CD4-positive, alpha-beta memory T cell (primary cell): ENCODE results near the gene PLD5. TPM values are rescaled to one million over a fixed set of nuclear protein-coding genes. Genes with fewer than 3 reads are reported as not detected.
"Not testable (repeated sequence)": the region's sequence is repeated elsewhere in the genome, so short reads cannot be mapped to it uniquely, and the experiment has no call there.

Experiments
- CTCF ChIA-PET: fragments of 350-600 bp; sonication (Branson Sonifier 250); formaldehyde crosslinking; loops from one replicate; lab custom pipeline; 2021; ENCODE audit warnings: inconsistent platforms; ENCODE audit not compliant: partially characterized antibody; lab: Charles Lee
- POLR2A ChIA-PET: fragments of 350-600 bp; sonication (Branson Sonifier 250); formaldehyde crosslinking; loops from one replicate; lab custom pipeline; 2021; ENCODE audit not compliant: partially characterized antibody; lab: Charles Lee
- DNase-seq, 5 donors: peaks; one replicate each; pipeline versions ENCODE4 v3.0.0 to v3.0.0-alpha.2; 2020 to 2022; ENCODE audit warnings: mixed read lengths in 1 of 5
- H3K27ac ChIP-seq: one replicate; pipeline ENCODE4 v1.7.0; 2013; ENCODE audit warnings: low read depth, low read length
- H3K27me3 ChIP-seq: 2 replicates; pipeline ENCODE4 v1.7.0; 2013; ENCODE audit warnings: mild to moderate bottlenecking, low read length, moderate library complexity; ENCODE audit not compliant: insufficient read depth
- H3K36me3 ChIP-seq: 2 replicates; pipeline ENCODE4 v1.7.0; 2013; ENCODE audit warnings: mild to moderate bottlenecking, low read length, moderate library complexity; ENCODE audit not compliant: insufficient read depth
- H3K4me1 ChIP-seq: 2 replicates; pipeline ENCODE4 v1.7.0; 2013; ENCODE audit warnings: mild to moderate bottlenecking, low read length, moderate library complexity; ENCODE audit not compliant: insufficient read depth
- H3K4me3 ChIP-seq, 2 donors: one replicate each; pipeline ENCODE4 v1.7.0; 2013; ENCODE audit warnings: low read length in 2 of 2, mild to moderate bottlenecking in 1 of 2
- H3K9me3 ChIP-seq, 2 donors: one replicate each; pipeline ENCODE4 v1.7.0; 2013; ENCODE audit warnings: low read length in 2 of 2, control low read depth in 1 of 2; ENCODE audit not compliant: control insufficient read depth in 1 of 2
- H3K27ac Mint-ChIP-seq, 7 donors: one replicate each; pipeline ENCODE4 v1.8.0; 2020 to 2021; ENCODE audit warnings: mixed read lengths in 7 of 7, mild to moderate bottlenecking in 6 of 7, inconsistent platforms in 3 of 7, moderate library complexity in 3 of 7
- H3K27me3 Mint-ChIP-seq, 2 donors: one replicate each; pipeline ENCODE4 v1.8.0; 2020 to 2021; ENCODE audit warnings: mixed read lengths in 2 of 2
- H3K36me3 Mint-ChIP-seq, 2 donors: one replicate each; pipeline ENCODE4 v1.8.0; 2020 to 2021; ENCODE audit warnings: mixed read lengths in 2 of 2, inconsistent platforms in 1 of 2, mild to moderate bottlenecking in 1 of 2
- H3K4me1 Mint-ChIP-seq, 4 donors: one replicate each; pipeline ENCODE4 v1.8.0; 2020 to 2021; ENCODE audit warnings: mixed read lengths in 4 of 4, mild to moderate bottlenecking in 1 of 4
- H3K4me3 Mint-ChIP-seq, 8 donors: one replicate each; pipeline ENCODE4 v1.8.0; 2020 to 2021; ENCODE audit warnings: mixed read lengths in 8 of 8, mild to moderate bottlenecking in 7 of 8, moderate library complexity in 6 of 8, inconsistent platforms in 3 of 8
- H3K9me3 Mint-ChIP-seq, 8 donors: one replicate each; pipeline ENCODE4 v1.8.0; 2020 to 2021; ENCODE audit warnings: mixed read lengths in 8 of 8, mild to moderate bottlenecking in 5 of 8, inconsistent platforms in 3 of 8, moderate library complexity in 1 of 8
- intact Hi-C: fragments of 100-400 bp; cut with micrococcal nuclease; formaldehyde crosslinking; loops from one replicate; pipeline ENCODE4 v1.15.1; 2023
- polyA plus RNA-seq, 2 donors: library from polyadenylated mRNA; unstranded; fragments of 300-500 nt; fragmentation: Illumina TruSeq; gene quantifications; one replicate each; pipeline ENCODE4 v1.2.3, GENCODE V29; 2021
- total RNA-seq, 2 experiments: library from RNA; stranded (reverse); gene quantifications; one replicate each; pipeline ENCODE4 v1.2.3, GENCODE V29; 2021

Gene PLD5
- total and polyA plus RNA-seq, 4 experiments from 2014 or later, result not detected

GRCh38 chr1:242489545-242489944, 35.0 kb downstream of the PLD5 start:
- Histone ChIP-seq H3K4me3 (no peak overlapping the region), H3K27ac (no peak overlapping the region), H3K27me3 (no peaks in the 10 kb centered on the region), H3K36me3 (no peaks in the 10 kb centered on the region), H3K4me1 (no peaks in the 10 kb centered on the region), H3K9me3 (no peaks in the 10 kb centered on the region)
- intact Hi-C loops, result no loop called here
- DNase-seq, result no peak
- ChIA-PET CTCF (interaction anchor here (1.6 kb wide), 1 partner anchor 9 kb away, joined by 3 read pairs; no protein-coding TSS in a partner anchor), POLR2A (no interaction called here)
- H3K27ac Mint-ChIP-seq, result no peak overlapping the region
- no peaks in the 10 kb centered on the region for H3K4me1 Mint-ChIP-seq
- H3K36me3 Mint-ChIP-seq, result no peaks in the 10 kb centered on the region
- H3K9me3 Mint-ChIP-seq, result peaks cover 0 to 8% (median 4%) of the 10 kb centered on the region in 8 donors
- H3K4me3 Mint-ChIP-seq, result no peak overlapping the region
- H3K27me3 Mint-ChIP-seq, result peaks cover 4 to 6% of the 10 kb centered on the region in 2 donors

GRCh38 chr1:242477944-242478343, 46.6 kb downstream of the PLD5 start:
- no peak overlapping the region for H3K4me3 ChIP-seq
- ChIA-PET POLR2A (no interaction called here), CTCF (interaction anchor here (1.3 kb wide), 1 partner anchor 10 kb away, joined by 3 read pairs; no protein-coding TSS in a partner anchor)
- Mint-ChIP-seq H3K4me1 (peaks cover 0 to 2% (median 0%) of the 10 kb centered on the region in 4 donors), H3K4me3 (no peak overlapping the region), H3K27me3 (peaks cover 2 to 3% of the 10 kb centered on the region in 2 donors), H3K9me3 (peaks cover 0 to 4% (median 0%) of the 10 kb centered on the region in 8 donors), H3K27ac (no peak overlapping the region), H3K36me3 (no peaks in the 10 kb centered on the region)
- intact Hi-C loops, result no loop called here
- H3K4me1 ChIP-seq, result no peaks in the 10 kb centered on the region
- no peaks in the 10 kb centered on the region for H3K36me3 ChIP-seq
- DNase-seq, result no peak
- no peaks in the 10 kb centered on the region for H3K9me3 ChIP-seq
- H3K27me3 ChIP-seq, result no peaks in the 10 kb centered on the region
- H3K27ac ChIP-seq, result no peak overlapping the region

GRCh38 chr1:242470774-242471173, 53.7 kb downstream of the PLD5 start:
- Mint-ChIP-seq H3K36me3 (no peaks in the 10 kb centered on the region), H3K27me3 (peaks cover 2 to 4% of the 10 kb centered on the region in 2 donors), H3K4me1 (peaks cover 0 to 2% (median 0%) of the 10 kb centered on the region in 4 donors), H3K4me3 (no peak overlapping the region), H3K9me3 (peaks cover 0 to 2% (median 0%) of the 10 kb centered on the region in 8 donors), H3K27ac (no peak overlapping the region)
- no peak for DNase-seq
- no peaks in the 10 kb centered on the region for H3K9me3 ChIP-seq
- ChIA-PET POLR2A (no interaction called here), CTCF (no interaction called here)
- H3K4me1 ChIP-seq, result no peaks in the 10 kb centered on the region
- H3K27ac ChIP-seq, result no peak overlapping the region
- H3K36me3 ChIP-seq, result no peaks in the 10 kb centered on the region
- H3K4me3 ChIP-seq, result no peak overlapping the region
- intact Hi-C loops, result no loop called here
- H3K27me3 ChIP-seq, result no peaks in the 10 kb centered on the region

- DNase-seq, result no peak
- H3K27me3 ChIP-seq, result no peaks in the 10 kb centered on the region
- CTCF ChIA-PET, result interaction anchor here (2.7 kb wide), 1 partner anchor 14 kb away, joined by 11 read pairs; no protein-coding TSS in a partner anchor
- no peaks in the 10 kb centered on the region for H3K36me3 ChIP-seq
- H3K27me3 Mint-ChIP-seq, result peaks cover 2 to 4% of the 10 kb centered on the region in 2 donors
- no peaks in the 10 kb centered on the region for H3K4me1 ChIP-seq
- POLR2A ChIA-PET, result no interaction called here
- no peak overlapping the region for H3K4me3 Mint-ChIP-seq
- no peaks in the 10 kb centered on the region for H3K9me3 ChIP-seq
- H3K9me3 Mint-ChIP-seq, result peaks cover 0 to 2% (median 0%) of the 10 kb centered on the region in 8 donors
- no peak overlapping the region for H3K4me3 ChIP-seq
- no peaks in the 10 kb centered on the region for H3K4me1 Mint-ChIP-seq
- H3K27ac ChIP-seq, result no peak overlapping the region
- H3K27ac Mint-ChIP-seq, result no peak overlapping the region
- H3K36me3 Mint-ChIP-seq, result no peaks in the 10 kb centered on the region
- intact Hi-C loops, result loop anchor here (5.0 kb wide), 1 partner anchor 1804 kb away; no protein-coding TSS in a partner anchor
Measured at GRCh38 chr1:242468784-242469183, 55.7 kb downstream of the PLD5 start.

- peaks cover 0 to 2% (median 0%) of the 10 kb centered on the region in 8 donors for H3K9me3 Mint-ChIP-seq
- CTCF ChIA-PET, result interaction anchor here (1.0 to 2.7 kb wide), 3 partner anchors 10 to 857 kb away, joined by 3 to 11 read pairs (median 6); no protein-coding TSS in a partner anchor
- intact Hi-C loops, result loop anchor here (5.0 kb wide), 1 partner anchor 1805 kb away; no protein-coding TSS in a partner anchor
- Histone ChIP-seq H3K9me3 (no peaks in the 10 kb centered on the region), H3K27me3 (no peaks in the 10 kb centered on the region), H3K4me3 (no peak overlapping the region), H3K4me1 (no peaks in the 10 kb centered on the region), H3K36me3 (no peaks in the 10 kb centered on the region), H3K27ac (no peak overlapping the region)
- H3K36me3 Mint-ChIP-seq, result no peaks in the 10 kb centered on the region
- peaks cover 2 to 4% of the 10 kb centered on the region in 2 donors for H3K27me3 Mint-ChIP-seq
- POLR2A ChIA-PET, result no interaction called here
- no peaks in the 10 kb centered on the region for H3K4me1 Mint-ChIP-seq
- no peak overlapping the region for H3K4me3 Mint-ChIP-seq
- peak in 1 of 5 donors; percentile 9 for DNase-seq
- H3K27ac Mint-ChIP-seq, result no peak overlapping the region
Measured at GRCh38 chr1:242467556-242468145, 56.8 kb downstream of the PLD5 start.

- no peaks in the 10 kb centered on the region for H3K27me3 ChIP-seq
- H3K9me3 ChIP-seq, result no peaks in the 10 kb centered on the region
- intact Hi-C loops, result no loop called here
- peaks cover 2 to 3% of the 10 kb centered on the region in 2 donors for H3K27me3 Mint-ChIP-seq
- H3K4me1 ChIP-seq, result no peaks in the 10 kb centered on the region
- no peak overlapping the region for H3K4me3 ChIP-seq
- H3K27ac Mint-ChIP-seq, result no peak overlapping the region
- H3K4me1 Mint-ChIP-seq, result no peaks in the 10 kb centered on the region
- no peaks in the 10 kb centered on the region for H3K36me3 Mint-ChIP-seq
- CTCF ChIA-PET, result no interaction called here
- H3K27ac ChIP-seq, result no peak overlapping the region
- DNase-seq, result no peak
- H3K36me3 ChIP-seq, result no peaks in the 10 kb centered on the region
- POLR2A ChIA-PET, result no interaction called here
- H3K9me3 Mint-ChIP-seq, result peaks cover 0 to 2% (median 0%) of the 10 kb centered on the region in 8 donors
- no peak overlapping the region for H3K4me3 Mint-ChIP-seq
Measured at GRCh38 chr1:242462867-242463266, 61.6 kb downstream of the PLD5 start.

- H3K9me3 Mint-ChIP-seq, H3K27me3 Mint-ChIP-seq, H3K4me1 Mint-ChIP-seq, H3K27ac Mint-ChIP-seq, H3K36me3 ChIP-seq, CTCF ChIA-PET, H3K36me3 Mint-ChIP-seq, DNase-seq, H3K4me1 ChIP-seq, POLR2A ChIA-PET, H3K4me3 Mint-ChIP-seq, intact Hi-C loops, H3K4me3 ChIP-seq, H3K27me3 ChIP-seq, H3K27ac ChIP-seq, H3K9me3 ChIP-seq: not testable (repeated sequence)
Measured at GRCh38 chr1:242459740-242460139, 64.8 kb downstream of the PLD5 start.
